LHCN-M2 (cell line): Measurements from ENCODE around the gene ST6GALNAC6. TPM values are rescaled to one million over a fixed set of nuclear protein-coding genes. Genes with fewer than 3 reads are reported as not detected.

ENCODE experiments used
- DNase-seq: peaks from one replicate; pipeline ENCODE4 v3.0.0-alpha.2; 2012; ENCODE audit warnings: low read depth
- total RNA-seq: library from RNA; depleted of rRNA; stranded (reverse); fragments of >200 nt; gene quantifications from 2 replicates; pipeline ENCODE4 v1.2.3, GENCODE V29; 2014

The ST6GALNAC6 gene
- total RNA-seq, 1 experiment from 2014 or later = 105 TPM

DNA sequence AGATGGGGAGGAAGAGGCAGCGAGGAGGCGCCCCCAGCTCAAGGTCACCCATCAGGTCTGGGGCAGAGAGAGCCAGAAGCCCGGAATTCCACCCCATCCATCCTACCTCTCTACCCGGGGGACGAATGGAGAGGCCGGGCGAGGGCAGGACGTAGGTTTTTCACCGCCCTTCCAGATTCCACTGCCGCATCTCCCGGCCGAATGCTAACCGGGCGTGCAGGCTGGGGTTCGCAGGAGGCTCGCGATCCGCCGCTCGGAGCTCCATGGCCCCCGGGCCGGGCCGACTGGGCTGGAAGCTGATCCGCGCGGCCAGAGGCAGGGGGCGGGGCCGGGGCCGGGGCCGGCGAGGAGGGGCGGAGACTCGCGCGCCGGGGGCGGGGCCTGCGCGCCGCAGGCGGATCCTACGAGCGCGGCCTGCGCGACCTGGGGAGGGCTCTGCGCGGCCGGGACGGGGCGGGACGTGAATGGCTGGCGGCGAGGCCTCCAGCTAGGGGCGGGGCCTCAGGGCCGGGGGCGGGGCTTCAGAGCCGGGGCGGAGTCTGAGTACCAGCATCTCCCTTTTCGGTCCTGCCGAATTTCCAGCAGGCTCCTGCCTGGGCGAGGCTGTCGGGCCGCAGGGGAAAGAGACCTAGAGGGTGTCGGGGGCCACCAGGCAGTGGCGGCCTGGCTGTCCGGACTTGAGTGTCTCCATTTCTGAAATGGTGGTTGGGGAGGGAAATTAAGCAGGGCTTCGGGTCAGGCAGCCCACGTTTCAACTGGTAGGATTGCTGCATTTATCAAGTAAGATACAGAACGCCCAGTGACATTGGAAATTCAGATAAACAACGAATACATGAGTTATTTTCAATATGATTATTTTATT is 17.5 kb upstream of the ST6GALNAC6 start, which contains the start of gene ST6GALNAC4:
TSS of gene ST6GALNAC4 (minus strand) at position 322 of the 862 bp plus-strand sequence. CDS start 622 bp downstream, outside the sequence.
- peak; percentile 84 for DNase-seq

DNA sequence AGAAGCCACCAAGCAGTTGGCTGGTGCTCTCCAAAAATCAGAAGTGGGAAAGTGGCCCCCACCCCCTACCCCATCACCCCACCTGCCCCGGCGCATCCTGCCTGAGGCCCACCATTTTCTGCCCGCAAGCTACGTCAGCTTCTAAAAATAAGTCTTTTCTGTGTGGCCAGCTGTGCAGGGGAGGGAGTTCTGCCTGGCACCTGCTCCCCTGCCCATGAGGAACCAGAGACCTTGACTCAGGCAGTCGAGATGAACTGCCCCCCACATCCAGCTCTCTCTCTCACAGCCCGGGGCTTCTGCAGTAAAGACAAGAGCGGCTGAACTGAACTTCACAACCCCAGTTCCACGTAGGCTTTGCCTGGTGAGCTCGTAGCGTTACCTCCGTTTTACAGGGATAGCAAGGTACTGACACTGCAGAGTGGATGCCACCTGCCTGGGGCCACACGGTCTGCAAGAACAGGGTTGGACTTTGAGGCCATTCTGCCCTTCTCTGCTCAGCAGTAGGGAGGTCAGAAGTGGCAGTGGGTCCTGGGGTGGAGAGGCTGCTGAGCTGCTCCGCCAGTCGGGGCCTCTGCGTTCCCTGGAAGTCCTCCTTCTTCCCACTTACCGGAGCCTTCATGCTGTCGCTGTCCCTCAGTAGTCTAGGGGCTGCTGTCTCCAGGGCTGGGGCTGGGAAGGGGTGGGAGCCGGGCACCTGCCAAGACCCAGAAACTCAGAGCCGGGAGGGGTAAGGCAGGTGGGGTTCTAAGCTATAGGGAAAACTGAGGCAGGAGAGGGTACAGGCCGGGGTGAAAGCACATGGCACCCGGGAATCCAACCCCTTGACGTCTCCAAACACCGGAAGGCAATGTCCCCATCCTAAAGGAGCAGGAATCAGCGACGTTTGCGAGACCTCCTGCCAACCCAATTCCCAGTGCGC is 16.7 kb upstream of the ST6GALNAC6 start:
- peak; percentile 53 for DNase-seq

DNA sequence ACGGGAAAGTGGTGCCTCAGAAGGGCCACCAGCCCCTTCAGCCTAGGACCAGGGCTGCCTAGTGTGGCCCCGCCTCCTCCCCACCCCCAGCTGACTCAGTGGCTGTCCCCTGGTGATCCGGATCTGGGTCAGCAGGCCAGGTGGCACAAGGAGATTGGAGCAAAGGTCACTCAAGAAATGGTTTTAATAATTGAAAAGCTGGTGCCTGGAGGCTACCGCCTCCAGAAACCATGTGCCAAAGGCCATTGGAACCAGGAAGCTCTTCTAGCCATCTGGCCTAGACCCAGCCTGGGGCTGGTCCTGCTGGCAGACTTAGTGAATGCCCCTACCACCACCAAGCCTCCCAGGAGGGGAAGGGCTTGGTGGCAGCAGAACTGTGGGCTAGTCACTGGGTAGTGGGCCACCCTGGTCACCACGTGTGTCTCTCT is 15.9 kb upstream of the ST6GALNAC6 start:
- DNase-seq = no peak

DNA sequence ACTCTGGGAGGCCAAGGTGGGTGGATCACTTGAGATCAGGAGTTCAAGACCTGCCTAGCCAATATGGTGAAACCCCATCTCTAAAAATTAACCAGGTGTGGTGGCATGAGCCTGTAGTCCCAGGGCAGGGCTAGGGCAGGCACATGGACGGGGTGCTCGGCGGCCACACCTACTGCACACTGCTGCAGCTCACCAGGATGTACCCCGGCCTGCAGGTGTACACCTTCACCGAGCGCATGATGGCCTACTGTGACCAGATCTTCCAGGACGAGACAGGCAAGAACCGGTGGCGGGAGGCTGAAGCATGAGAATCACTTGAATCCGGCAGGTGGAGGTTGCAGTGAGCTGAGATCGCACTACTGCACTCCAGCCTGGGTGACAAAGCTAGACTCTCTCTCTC is 14.3 kb upstream of the ST6GALNAC6 start:
- DNase-seq = no peak

DNA sequence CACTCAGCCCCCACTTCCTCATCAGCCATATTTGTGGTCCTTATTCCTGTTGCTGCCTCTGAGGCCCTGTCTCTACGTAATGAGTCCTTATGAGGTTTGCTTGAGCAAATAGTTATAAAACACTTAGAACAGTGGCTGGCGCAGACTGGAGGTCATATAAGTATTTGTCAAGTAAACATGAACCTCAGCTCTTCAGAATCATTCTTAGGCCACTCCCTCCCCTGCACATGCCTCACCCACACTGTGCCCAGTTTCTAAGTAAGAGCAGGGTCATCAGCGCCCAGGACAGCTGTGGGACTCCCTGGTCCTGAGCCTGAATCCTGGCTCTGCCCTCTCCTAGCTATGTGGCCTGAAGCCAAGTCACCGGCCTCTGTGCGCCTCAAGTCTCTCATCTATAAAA is 13.5 kb upstream of the ST6GALNAC6 start:
- DNase-seq = no peak

DNA sequence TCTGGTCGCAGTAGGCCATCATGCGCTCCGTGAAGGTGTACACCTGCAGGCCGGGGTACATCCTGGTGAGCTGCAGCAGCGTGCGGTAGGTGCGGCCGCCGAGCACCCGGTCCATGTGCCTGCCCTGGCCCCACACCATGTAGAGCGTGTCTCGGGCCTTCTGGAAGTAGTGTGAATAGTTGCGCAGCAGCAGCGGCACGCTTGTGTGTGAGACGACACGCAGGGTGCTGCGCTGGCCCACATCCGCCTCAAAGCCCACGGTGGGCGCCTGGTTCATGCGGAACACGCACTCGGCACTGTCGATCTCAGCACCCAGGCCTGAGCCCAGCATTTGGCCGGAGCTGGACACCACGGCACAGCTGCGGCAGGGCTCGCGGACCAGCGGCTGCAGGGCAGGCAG is 12.9 kb upstream of the ST6GALNAC6 start:
- no peak for DNase-seq

DNA sequence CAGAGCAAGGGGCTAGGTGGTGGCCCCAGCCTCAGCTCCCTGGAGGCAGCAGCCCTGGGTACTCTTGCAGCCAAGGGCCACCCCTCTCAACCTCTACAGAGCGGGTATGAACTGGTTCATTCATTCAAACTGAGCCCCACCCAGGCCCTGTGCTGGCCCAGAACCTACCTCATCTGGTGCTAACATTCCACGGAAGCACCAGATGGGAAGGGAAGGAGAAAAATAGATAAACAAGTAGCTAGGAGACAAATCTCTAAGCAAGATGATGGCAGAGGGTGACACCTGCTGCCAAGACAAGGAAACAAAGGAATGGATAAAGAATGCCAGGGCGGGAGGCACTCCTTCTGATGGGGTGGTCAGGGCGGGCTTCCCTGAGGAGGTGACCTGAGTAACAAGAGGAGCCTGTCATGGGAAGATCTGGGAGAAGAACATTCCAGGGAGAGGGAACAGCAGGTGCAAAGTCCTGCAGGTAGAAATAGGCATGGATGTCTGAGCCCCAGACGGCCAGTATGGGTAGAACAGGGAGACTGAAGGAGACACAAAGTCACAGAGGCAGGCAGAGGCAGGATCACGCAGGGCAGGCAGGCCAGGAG is 11.3 kb upstream of the ST6GALNAC6 start:
- peak; percentile 52 for DNase-seq

DNA sequence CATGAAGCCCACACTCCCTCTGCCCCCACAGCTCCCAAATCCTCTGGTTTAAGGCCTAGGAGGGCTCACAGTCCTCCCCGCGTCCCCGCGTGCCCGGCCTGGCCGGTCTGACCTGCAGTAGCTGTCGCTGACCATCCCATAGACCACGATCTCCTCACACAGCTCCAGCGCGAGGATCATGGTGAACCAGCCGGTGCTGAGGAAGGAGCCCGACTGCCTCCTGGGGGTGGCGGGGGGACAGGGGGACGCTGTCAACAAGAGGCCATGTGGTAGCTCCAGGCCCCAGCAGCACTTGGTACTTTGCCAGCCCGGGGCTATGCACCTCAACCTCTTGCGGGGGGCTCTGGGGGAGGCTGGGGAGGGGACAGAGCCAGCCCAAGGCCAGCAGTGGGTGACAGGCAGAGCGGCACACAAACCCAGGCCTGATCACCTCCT is 10.5 kb upstream of the ST6GALNAC6 start:
- DNase-seq = no peak

DNA sequence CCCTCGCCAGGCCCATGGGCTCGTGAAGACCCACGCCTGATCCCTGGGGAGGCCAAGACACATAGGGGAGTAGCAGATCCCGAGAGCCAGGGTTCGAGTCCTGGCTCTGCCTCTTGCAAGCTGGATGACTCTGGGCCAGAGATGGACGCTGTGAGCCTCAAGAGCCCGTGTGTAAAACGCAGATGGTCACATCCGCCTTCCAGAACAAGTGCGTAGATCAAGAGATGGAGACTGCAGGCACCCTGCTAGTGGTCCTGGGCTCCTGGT is 9.2 kb upstream of the ST6GALNAC6 start:
- no peak for DNase-seq

DNA sequence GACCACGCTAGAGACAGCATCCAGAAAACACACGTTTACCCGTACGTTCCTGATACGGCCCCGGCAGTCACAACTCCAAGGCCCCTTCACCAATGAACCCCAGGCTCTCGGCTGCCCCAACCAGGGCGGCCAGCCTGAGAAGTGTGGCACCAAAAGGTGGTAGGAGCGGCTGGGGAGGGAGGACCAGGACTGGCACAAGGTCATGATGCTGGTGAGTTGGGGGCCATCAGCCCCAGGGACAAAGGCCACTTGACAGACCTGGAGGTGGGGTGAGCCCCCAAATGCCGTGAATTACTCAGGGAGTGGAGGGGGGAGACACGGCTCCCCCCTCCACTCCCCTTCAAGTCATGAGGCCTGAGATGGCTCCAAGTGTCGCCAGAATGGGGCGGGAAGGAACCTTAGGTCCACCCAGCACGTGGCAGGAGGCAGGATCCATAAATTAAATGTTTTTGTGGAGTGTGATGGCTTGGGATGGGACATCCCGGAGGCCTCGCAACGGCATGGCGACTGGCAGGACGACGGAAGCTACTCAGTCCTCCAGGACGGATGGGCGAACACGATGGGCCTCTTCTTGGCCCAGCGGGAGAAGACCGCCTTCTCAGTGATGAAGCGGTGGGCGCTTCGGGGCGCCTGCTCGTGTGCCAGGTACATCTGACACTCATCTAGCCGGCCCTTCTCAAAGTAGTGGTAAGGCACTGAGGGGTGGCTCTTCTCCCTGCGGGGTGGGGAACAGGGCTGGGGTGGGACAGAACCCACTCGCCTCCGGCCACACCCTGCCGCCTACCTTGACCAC is 8.7 kb upstream of the ST6GALNAC6 start:
- no peak for DNase-seq

DNA sequence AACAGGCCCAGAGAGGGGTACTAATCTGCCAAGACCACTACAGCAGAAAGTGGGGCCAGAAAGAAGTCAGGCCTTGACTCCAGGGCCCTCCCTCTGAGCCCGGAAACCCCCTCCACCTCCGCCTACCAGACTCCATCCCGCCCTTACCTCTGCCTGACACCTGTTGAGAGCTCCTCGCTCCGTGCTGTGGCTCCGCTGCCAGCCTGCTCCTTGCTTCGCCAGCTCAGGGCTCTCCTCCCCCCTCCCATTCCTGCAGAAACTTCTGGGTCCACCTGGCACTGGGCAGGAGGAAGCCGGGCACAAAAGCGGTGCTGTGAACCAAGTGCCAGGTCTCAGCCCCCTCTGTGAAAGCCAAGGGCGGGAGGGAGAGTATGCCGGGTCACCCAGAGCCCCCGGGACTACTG is 6.4 kb upstream of the ST6GALNAC6 start:
- DNase-seq = no peak

DNA sequence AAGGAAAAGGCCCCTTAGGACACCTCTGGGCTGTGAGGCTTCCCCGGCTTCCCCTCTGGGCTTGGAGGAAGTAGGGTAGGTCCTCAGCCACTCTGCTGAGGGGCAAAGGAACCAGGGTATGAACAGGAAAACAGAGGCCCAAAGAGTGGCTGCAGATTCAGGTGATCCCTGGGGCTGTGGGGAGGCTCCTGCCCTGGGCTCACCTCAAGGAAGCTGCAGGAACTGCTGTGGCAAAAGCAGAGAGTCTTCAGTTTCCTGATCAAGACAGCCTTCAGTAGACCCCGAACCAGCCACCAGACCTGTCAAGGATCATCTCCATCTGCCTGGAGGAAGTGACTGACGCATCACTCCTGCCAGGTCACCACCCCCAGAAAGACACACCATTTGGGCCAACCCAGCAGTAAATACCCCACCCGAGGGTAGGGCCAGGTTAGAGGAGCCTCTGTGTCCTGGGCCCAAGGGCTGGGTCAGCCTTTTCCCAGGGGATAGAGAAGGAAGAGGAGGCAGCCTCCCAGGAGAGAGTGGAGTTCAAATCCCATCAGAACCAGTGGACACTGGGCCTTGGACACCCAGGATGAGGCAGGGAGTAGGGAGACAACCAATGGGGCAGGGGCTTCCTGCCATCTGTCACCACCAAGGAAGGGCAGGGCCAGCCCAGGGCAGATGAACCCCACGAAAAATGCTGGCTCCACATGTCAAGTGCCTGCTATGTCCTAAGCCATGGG is 5.8 kb upstream of the ST6GALNAC6 start:
- DNase-seq = no peak

DNA sequence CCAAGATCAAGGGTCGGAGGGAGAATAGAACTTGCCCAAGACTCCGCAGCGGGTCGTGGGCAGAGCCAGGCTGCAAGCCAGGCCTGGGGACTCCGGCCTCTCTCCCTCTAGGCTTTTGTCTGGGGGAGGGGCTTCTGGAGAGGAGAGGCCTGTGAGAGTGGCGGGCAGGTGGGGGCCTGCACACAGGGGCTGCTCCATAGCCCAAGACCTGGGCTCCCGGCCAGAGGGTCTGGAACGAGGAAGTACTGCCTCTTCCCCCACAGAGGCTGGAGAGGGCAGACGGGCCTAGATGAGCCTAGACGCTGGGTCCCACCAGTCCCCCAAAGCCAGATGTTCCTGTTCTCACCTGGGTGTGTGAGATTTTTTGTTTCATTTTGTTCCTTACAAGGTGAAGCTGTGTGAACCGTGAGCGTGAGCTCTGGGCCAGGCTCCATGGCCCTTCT is 5.2 kb upstream of the ST6GALNAC6 start:
- no peak for DNase-seq

DNA sequence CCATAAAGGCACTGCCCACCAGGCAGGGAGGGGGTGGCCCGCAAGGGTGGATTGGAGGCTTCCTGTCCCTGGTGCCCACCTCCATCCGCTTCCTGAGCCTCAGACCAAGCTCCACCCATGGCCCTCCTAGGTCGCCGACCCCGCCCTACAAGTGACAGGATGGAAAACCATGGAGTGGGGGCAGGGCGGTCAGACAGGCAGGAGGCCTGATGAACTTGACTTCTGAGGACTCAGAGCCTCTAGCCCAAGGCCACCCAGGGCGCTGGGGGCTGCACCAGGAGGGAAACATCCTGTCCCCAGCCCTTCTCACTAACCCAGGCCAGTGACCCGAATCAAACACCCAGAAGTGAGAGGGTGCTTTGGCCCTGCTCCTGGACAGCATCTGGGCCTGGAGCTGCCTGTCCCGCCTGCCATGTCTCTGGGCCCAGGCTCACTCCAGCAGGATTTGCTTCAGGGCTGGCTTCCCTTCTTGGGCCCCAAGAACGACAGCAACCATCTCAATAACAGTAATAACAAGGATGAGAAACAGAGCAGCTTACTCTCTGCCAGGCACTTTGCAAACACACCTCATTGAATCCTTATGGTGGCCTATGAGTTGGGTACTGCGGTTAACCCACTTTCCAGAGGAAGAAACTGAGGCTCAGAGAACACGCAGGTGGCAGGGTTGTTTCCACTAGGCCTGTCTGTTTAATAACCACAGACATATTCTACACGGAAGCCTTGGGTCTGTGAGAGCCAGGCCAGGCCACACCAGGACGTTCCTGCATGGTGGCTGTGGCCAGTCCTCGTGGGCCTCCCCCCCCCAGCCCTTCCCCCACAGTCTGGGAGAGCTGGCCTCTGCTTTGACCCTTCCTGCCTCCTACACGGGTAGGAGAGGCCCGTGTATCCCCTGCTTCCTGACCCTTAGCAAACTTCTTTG is 4.4 kb upstream of the ST6GALNAC6 start:
- no peak for DNase-seq

DNA sequence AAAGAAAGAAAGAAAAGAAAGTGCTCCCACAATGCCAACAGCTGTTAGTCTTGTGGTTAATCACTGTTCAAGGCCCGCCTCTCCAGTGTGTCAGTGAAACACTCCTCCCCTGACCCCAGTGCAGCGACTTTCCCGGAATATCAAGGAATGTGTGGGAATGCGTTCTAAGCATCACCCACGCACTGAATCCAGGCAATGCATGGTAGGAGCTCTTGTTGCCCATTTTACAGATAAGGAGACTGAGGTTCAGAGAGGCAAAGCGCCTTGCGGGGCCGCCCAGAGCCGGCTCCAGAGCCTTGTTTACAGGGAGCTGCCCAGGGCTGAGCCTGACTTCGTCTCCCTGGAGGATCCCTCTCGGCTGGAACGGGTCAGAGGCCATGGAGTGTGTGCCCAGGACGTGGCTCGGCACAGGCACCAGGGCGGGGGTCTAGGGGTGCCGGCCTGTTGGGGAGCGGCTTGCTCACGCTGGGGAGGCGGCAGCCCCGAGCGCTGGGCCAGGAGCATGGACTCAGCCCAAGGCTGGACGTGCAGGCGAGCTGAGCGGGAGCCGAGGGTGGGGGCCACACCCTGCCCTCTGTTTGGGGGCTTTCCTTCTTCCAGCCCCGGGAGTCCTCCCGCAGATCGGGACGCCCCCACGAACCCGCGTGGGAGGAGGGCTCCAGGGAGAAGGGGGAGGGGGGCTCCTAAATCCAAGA is 823 bp downstream of the ST6GALNAC6 start:
- DNase-seq = peak; percentile 94

DNA sequence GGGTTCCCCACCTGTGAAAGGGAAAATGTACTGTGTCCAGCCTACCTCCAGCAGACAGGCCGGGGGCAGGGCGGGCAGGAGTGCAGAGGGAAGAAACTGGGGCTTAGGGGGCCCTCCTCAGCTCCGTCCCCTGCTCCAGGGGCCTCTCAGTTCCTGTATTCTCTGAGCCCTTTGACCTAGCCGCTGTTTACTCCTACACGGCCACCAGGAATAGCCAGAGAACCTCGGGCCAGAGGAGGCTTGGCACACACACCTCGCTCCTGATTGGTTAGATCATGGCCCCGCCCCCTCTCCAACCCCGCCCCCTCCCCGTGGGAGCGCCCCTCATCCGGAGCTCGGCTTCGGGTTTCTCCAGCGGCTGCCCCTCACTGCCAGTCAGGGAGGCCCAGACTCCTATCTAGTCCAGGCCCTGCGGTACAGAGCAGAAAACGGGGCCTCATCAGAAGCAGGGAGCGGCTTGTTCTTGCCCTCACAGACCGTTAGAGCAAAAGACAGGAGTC is 2.2 kb downstream of the ST6GALNAC6 start:
- peak; percentile 54 for DNase-seq

DNA sequence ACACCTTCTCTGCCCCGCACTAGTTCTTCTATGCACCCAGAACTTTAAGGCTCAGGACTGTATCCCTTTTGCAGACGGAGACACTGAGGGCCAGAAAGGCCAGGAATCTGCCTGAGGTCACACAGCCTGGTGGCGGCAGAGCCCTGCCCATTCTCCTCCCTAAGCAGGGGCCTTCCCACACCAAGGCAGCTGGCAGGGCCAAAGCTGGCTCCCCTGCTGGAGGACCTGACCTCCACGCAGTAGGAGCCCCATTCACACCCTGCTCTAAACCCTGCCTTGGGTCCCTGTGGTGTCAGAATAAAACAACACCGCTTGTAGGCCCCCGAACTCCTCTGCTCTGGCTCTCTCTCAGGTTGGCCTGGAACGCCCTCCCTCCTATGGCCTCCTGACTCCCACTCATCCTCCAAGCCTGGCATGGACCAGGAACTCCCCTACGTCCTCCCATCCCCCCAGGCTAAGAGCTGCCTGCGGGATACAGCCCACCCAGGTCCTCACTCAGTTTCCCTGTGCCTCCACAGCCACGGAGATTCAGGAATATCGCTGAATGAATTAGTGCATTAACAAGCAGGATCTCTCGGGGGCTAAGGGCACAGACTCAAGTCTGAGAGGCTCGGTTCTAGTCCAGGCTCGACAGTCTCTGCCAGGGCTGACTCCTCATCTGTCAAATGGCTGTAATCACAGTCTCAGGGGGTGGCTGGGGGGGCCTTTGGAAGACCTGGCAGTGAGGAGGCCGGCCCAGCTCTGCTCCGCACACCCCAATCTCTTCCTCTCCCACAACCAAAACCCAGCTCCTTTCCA is 2.8 kb downstream of the ST6GALNAC6 start:
- no peak for DNase-seq

DNA sequence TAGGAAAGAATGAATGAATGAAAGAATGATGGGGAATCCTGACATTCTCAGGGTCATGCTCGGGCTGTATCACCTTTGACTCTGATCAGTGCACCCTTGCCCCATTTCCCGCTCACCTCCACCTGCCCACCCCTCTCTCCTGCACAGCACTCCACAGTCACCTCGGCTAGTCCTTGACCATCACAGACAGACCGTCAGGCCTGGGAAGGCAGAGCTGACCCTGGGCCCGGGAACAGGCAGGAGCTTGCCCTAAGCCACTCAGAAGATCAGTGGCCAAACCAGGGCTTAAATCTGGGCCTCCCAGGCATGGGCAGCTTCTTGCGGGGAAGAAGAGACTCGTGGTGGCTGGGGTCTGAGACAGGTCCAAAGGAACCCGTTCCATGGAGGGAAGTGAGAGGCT is 3.6 kb downstream of the ST6GALNAC6 start:
- DNase-seq = no peak
